ENCODE results near the gene JMJD4.

The JMJD4 gene

DNA sequence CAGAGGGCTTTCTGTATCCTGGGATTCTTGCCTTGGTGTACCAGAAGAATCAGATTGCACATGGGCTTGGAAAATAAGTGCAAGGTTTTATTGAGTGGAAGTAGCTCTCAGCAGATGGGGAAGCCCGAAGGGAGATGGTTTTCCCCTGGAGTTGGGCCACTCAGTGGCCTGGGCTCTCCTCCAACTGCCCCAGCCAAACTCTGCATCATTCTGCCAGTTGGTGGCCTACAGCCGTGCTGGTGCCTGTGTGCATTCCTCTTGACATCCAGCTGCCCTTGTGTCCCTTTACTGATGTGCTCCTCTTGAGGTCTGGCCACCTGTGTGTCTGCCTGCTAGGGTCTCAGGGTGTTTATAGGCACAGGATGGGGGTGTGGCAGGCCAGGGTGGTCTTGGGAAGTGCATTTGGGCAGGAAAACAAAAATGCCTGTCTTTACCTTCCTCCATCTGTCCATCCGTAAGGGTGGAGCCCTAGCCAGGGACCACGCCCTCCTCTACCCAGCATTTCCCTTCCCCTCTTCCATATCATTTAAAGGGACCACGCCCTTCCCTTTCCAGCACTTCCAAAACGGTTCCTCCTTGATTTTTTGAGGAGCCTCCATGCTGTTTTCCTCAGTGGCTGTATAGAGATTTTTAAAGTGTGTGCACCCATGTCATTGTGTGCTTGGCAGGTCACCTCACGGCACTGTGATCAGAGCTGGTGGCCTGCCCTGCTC lies 19.1 kb upstream of the JMJD4 start:
- DNase-seq (ENCODE audit: low read depth in 4 of 4, low spot score in 1 of 4), result no peak

- DNase-seq (ENCODE audit: low read depth in 4 of 4, low spot score in 1 of 4), result no peak
Observed at GRCh38 chr1:227749916-227750710, 15.0 kb upstream of the JMJD4 start.

GRCh38 chr1:227749225-227749624 lies 14.1 kb upstream of the JMJD4 start:
- no peak for DNase-seq (ENCODE audit: low read depth in 4 of 4, low spot score in 1 of 4)

DNA sequence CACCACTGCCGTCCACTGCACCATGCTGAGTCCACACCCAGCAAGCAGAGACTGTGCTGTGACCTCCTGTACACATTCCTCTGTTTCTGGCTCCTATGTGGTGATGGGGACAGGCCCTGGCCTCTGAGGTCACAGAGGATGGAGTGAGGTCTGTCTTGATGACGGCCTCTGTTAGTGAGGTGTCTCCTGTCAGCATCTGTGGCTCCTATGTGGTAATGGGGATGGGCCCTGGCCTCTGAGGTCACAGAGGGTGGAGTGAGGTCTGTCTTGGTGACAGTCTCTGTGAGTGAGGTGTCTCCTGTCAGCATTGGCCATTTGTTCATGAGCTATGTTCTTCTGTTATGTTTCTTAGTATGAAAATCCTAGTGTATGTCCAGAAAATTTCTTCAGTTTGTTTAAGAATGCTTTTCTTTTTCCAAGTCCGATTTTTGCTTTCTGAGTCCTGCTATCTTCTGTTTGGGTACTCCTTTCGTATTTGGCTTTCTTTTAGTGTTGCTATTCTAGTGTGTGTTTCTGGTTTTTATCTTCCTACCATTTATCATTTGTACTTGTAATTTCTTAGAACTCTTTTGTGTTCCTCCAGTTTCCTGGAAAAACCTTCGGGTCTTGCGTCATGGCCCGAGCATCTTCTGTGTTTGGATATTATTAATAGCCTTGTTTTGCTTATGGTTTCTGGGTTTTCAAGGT lies 13.5 kb upstream of the JMJD4 start:
- no peak for DNase-seq (ENCODE audit: low read depth in 4 of 4, low spot score in 1 of 4)

DNA sequence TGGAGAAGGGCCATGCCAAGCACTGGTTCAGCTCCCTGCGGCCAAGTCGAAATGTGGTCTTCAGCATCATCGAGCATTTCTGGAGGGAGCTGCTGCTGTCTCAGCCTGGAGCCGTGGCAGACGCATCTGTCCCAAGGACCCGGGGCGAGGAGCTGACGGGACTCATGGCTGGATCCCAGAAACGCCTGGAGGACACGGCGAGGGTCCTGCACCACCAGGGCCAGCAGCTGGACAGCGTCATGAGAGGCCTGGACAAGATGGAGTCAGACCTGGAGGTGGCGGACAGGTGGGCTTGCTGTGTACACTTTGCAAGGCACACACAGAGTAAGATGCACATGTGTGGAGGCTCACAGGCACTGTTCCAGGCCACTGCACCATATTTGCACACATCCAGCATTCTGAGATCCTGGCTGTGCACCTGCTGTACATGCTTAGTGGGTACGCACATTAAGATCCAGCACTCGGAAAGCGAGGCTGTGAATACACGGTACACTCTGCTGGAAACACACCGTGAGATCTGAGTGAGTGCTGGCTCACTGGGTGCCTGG lies 12.9 kb upstream of the JMJD4 start:
- DNase-seq (ENCODE audit: low read depth in 4 of 4, low spot score in 1 of 4), result no peak

- no peak for DNase-seq (ENCODE audit: low read depth in 4 of 4, low spot score in 1 of 4)
Observed at GRCh38 chr1:227747382-227747781, 12.3 kb upstream of the JMJD4 start.

GRCh38 chr1:227746676-227747075 lies 11.6 kb upstream of the JMJD4 start:
- no peak for DNase-seq (ENCODE audit: low read depth in 4 of 4, low spot score in 1 of 4)

DNA sequence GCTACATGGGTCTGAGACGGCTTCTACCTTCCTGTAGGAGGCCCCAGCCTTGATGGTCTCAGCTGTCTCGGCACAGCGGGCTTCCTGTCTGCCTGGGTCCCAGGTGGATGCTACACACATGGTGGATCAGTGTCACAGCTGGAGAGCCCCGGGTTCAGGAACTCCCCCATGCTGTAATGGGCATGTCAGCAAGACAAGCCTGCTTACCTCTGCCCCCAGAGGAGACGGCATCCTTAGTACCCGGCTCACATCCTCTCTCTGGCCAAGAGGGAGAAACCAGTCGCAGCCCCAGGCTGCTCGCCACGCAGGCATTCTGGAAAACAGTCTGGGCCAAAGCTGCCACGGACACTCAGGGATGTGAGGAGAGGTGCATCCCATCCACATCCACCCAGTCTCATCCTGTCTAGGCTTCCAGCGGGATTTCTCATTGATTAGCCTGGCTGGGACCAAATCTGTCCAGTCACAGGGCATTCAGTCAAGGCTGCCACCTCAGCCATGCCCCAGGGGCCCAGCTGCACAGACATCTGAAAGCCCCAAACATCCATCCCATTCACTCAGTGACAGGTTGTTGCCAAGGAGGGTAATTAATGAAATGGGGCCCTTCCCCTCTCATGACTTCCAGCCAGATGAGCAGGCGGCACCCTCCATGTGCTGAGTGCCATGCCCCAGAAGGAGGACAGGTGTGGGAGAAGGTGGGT lies 10.6 kb upstream of the JMJD4 start:
- no peak for DNase-seq (ENCODE audit: low read depth in 4 of 4, low spot score in 1 of 4)

DNA sequence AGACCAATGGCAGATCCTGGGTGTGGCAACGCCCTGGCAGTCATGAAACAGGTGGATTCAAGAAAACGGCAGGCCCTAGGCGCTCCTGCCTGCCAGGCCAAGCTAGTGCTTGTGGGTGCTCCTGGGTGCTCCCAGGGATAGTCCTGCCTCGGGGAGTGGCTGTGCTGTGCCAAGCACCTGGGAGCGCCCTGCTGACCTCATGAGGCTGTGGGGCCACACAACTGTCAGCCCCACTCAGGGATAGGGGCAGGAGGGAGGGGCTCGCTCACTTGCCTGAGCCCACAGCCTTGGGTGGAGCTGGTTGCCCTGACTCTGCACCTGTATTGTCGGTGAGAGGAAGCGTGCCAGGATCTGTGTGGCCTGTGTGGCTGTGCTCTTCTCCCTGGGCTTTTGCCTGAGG lies 9.6 kb upstream of the JMJD4 start:
- DNase-seq (ENCODE audit: low read depth in 4 of 4, low spot score in 1 of 4), result no peak

GRCh38 chr1:227742738-227743715 lies 7.9 kb upstream of the JMJD4 start:
- no peak for DNase-seq (ENCODE audit: low read depth in 4 of 4, low spot score in 1 of 4)

- DNase-seq (ENCODE audit: low read depth in 4 of 4, low spot score in 1 of 4), result no peak
Observed at GRCh38 chr1:227741166-227741870, 6.2 kb upstream of the JMJD4 start.

- DNase-seq (ENCODE audit: low read depth in 4 of 4, low spot score in 1 of 4), result no peak
Observed at GRCh38 chr1:227740401-227740960, 5.4 kb upstream of the JMJD4 start.

- DNase-seq (ENCODE audit: low read depth in 4 of 4, low spot score in 1 of 4), result no peak
Observed at GRCh38 chr1:227739636-227740035, 4.5 kb upstream of the JMJD4 start.

DNA sequence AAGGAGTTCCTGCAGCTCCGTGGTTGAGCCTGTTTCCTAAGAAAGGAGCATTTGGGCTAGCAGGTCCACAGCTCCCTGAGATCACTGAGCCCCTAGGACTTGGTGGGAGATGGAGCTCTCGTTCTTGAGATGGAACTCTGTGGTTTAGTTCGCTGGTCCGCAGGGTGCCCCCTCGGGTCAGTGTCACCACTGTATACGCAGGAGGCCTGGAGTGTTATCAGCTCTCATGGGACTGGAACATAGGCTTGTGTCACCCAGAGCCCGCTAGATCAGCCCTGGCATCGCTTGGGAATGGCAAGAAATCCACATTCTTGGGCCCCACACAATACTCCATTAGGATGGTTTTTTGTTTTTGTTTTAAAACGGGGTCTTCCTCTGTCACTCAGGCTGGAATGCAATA lies 3.7 kb upstream of the JMJD4 start:
- no peak for DNase-seq (ENCODE audit: low read depth in 4 of 4, low spot score in 1 of 4)

DNA sequence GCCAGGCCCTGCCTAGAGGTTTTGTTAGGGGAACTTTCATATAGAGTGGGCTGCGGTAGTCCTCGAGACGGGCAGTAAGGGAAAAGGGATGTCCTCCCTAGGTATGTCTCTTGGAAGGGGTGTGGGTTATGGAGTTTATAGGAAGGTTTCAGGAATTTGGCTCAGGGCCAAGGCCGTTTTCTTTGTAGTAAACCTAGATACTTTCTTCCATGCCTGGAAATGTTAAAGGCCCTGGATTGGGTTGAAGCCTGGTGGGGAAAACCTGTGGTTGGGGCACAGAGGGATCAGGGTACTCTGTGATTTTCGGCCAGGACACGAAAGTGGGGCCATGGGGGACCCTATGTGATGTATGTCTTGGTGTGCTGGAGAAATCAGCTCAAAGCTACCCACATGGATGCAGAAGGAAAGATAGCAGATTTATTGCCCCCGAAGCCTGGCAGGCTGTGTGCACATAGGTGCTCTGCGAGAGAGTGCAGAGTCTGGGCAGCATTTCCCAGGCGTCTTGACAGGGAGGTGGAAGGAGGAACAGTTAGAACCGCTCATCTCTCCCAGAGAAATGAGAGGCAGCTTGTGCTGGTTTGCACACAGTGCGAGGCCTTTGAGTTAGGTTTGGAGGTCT lies 1.8 kb upstream of the JMJD4 start:
- DNase-seq (ENCODE audit: low read depth in 4 of 4, low spot score in 1 of 4), result no peak

DNA sequence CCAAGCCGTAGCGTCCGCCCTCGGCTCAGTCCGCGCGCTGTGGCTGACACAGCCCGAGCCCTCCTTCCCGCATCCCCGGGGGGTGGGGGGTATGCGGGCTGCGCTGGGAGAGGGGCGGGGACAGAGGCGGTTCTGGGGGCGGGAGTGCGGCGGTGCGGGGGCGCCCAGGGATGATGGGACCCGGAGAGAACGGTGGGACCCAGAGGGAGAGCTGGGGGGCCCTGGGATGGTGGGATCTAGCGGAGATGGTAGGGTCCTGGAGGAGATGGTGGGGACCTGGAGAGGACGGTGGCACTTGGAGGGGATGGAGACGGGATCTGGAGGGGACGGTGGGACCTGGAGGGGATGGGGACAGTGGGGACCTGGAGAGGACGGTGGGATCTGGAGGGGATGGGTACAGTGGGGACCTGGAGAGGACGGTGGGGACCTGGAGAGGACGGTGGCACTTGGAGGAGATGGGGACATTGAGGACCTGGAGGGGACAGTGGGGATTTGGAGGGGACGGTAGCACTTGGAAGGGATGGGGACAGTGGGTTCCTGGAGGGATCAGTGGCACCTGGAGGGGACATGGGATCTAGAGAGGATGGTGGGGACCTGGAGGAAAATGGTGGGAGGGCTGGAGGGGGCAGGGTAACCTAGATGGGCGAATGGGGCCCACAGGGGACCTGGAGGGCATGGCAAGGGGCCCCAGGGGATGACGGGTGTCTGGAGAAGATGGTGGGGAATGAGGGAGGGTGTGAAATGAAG lies 610 bp upstream of the JMJD4 start:
- DNase-seq (ENCODE audit: low read depth in 4 of 4, low spot score in 1 of 4), result no peak

DNA sequence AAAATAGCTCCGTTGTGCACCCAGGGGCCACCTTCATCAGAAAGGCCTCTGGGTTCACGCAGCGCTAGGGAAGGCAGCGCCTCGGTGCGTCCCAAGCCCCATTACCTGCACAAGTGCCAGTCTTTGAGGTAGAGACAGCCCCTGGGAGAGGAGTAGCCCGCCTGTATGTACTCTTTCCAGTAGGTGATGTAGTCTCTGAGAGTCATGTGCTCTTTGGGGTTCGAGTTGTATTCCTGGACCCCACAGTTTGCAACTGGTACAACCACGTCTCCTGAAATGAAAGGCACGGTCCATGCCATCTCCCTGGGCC lies 601 bp downstream of the JMJD4 start:
- DNase-seq (ENCODE audit: low read depth in 4 of 4, low spot score in 1 of 4), result no peak
